AG20443 (cell line): ENCODE measurements around the gene LRP11.
"Not testable (repeated sequence)": the region's sequence is repeated elsewhere in the genome, so short reads cannot be mapped to it uniquely, and the experiment has no call there.

Source experiments
- DNase-seq: peaks from one replicate; pipeline ENCODE4 v3.0.0; 2012; ENCODE audit warnings: low spot score, mixed read lengths

LRP11 gene

GRCh38 chr6:149863698-149864577, at the start of gene LRP11:
Gene LRP11 (minus strand): TSS chr6:149864359. CDS start chr6:149864020, 339 bp downstream.
- peak; percentile 95 for DNase-seq

- no peak for DNase-seq
Observed at GRCh38 chr6:149913540-149914240, 49.5 kb upstream of the LRP11 start.

DNA sequence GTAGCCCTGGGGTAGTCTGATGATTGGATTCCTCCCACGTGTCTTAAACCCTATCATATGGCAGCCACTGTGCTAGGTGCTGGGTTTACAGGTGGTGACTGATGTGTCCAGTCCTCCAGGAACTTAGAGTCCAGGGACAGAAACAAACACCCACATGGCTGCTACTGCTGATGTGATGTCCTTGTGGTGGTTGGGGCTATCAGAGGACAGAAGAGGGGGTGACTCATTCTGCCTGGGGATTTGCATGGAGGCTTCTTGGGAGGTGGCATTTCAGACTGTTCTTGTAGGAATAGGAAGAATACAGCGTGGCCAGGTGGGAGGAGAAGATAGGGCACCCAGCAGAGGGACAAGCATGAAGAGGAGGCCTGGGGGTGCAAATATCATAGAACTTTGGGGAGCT, 48.9 kb upstream of the LRP11 start:
- DNase-seq: no peak

DNA sequence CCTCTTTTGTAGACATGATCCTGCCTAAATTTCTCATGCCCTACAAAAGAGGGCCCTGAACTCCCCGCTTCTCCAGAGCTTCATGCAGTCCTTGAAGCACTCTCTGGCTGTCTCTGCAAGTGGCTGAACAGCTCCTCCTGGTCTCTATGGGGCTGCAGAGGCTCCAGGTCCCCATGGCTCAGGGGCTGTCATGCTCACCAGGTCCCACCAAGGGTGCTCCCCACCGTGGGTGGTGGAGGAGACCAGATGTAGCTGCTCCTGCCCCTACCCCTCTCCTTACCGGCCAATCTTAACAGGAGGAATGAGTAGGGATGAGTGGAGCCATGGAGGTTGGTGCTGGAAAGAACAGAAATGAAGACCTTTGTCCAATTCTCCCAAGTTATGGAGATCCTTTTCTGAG, 48.5 kb upstream of the LRP11 start:
- not testable (repeated sequence) for DNase-seq

DNA sequence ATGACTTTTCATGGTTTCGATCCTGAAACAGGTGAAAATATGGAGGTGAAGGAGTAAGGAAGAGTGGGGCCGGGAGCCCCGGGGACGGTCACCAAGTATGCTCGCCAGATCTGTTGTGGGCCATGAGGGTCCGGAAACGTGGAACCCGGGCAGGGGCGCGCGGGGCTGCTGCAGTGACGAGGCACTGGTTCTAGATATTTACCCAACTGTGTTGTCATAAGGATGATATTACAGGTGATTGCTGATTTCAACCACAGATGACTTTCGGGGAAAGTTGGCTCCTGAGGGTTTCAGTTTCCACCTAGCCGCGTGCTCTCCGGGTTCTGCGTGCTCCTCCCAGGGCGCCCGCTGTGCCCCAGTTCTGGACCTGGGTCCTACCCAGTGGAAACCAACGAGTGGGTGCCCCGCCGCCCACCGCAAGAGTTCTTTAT, 46.6 kb upstream of the LRP11 start:
- DNase-seq: no peak

DNA sequence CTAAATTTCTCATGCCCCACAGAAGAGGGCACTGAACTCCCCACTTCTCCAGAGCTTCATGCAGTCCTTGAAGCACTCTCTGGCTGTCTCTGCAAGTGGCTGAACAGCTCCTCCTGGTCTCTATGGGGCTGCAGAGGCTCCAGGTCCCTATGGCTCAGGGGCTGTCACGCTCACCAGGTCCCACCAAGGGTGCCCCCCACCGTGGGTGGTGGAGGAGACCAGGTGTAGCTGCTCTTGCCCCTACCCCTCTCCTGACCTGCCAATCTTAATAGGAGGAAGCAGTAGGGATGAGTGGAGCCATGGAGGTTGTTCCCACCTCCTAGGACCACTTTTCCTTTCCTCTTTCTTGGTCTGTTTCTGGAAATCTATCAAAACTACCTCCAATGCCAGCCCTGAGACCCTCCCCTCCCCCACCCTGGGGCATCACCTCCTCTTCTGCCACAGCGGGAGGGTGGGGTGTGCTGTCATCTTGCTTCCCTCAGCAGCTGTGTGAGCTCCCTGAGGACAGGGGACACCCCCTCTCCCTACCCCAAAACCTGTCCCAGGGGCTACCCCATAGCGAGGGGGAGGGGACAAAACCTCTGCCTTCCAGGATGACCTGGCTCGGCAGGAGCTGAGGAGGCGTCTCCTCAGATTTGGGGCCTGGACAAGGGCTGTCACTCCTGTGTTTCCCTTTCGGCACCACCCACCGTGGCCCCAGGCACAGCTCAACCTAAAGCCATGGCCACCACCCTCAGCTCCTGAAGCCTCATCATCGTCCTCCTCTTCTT, 45.7 kb upstream of the LRP11 start:
- DNase-seq: no peak

DNA sequence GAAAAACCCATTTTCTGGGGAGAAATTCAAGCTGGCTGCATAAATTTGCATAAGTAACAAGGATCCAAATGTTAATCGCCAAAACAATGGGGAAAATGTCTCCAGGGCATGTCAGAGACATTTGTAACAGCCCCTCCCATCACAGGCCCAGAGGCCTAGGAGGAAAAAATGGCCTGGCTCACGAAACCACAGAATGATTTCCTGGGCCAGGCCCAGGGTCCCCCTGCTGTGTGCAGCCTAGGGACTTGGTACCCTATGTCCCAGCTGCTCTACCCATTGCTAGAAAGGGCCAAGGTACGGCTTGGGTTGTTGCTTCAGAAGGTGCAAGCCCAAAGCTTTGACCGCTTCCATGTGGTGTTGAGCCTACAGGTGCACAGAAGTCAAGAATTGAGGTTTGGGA, 44.3 kb upstream of the LRP11 start:
- not testable (repeated sequence) for DNase-seq

GRCh38 chr6:149907317-149907716, 43.2 kb upstream of the LRP11 start:
- DNase-seq: no peak

GRCh38 chr6:149906405-149906804, 42.2 kb upstream of the LRP11 start:
- DNase-seq: no peak

- no peak for DNase-seq
Observed at GRCh38 chr6:149905911-149906371, 41.8 kb upstream of the LRP11 start.

DNA sequence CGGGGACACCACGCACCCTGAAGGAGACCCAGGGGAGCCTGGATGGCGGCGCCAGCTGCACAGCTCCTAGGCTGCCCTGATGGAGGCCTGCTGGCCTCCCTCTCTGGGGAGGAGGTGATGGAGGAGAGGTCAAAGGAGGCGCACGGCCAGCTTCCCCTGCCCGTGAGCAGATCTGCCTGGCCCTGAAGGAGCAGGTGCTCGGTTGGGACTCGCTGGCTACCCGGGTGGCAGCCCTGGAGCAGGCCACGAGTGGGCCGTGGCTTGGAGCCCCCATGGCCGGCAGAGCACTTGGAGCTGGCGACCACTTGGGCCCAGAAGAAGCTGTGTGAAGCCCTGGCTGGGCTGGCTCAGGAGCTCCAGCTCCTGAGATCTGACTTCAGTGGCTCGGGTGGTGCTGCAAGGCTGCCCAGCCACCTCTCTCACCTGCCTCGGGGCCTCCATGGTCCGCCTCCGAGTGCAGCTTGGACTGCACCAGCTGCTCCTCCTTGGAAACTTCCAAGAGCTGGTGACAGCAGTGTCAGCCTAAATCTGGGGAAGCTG, 41.3 kb upstream of the LRP11 start:
- no peak for DNase-seq

DNA sequence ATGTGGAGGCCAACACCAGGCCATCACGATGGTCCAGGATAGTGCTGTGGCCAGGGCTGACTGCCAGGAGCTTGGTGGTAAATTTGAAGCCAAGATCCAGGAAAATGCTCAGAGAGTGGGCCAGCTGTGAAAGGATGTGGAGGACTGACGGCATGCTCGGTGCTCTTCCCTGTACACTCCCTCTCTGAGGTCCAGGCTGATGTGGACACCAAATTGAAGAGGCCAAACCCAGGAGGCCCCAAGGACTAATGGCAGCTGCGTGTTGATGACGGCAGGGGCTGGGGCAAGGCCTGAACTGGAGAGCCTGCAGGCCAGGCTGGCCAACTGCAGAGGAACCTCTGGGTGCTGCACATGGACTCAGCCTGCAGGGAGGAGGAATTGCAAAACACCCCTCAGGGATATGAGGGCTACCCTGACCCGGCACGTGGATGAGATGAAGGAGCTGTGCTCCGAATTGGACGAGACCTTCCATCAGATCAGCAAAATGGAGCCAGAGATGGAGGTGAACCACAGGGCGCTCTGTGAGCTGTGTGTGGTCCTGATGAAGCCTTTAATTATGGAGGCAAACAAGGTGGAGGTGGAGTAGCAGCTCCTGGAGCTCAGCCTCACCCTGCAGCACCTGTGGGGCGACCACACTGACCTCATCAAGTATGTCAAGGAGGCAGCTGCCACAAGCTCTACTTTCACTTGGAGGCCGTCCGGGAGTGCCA, 40.7 kb upstream of the LRP11 start:
- DNase-seq: no peak

GRCh38 chr6:149903938-149904611, 39.9 kb upstream of the LRP11 start:
- no peak for DNase-seq

DNA sequence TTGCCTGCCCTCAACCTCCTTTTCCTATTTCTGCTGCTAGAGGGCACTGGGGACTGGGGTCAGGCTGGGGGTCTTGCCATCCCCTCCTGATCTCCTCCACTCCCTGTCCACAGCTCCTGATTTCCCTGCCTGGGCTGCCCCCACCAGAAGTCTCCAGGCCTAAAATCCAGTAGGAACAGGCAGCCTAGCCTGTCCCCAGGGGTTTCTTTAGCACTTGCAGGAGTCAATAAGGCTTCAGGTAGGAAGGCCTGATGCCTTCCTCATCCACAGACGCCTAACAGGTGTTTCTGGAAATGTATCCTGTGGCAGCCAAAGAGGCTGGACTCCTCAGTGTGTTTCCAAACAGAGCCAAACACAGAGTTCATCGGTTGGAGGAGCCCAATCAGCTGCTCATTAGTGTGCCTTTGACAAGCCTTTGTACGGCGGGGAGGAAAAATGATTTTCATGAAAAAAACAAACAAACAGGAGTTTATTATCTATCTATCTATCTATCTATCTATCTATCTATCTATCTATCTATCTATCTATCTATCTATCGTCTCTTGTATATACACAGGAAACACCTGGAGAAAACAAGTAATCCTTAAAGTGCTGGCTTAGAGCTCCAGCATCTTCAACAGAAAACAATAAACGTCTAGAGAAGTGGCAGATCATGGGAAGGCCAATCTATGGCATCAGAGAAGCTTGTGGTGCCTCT, 37.4 kb upstream of the LRP11 start:
- DNase-seq: no peak

GRCh38 chr6:149900620-149901443, 36.7 kb upstream of the LRP11 start:
- no peak for DNase-seq

- no peak for DNase-seq
Observed at GRCh38 chr6:149899926-149900619, 35.9 kb upstream of the LRP11 start.

DNA sequence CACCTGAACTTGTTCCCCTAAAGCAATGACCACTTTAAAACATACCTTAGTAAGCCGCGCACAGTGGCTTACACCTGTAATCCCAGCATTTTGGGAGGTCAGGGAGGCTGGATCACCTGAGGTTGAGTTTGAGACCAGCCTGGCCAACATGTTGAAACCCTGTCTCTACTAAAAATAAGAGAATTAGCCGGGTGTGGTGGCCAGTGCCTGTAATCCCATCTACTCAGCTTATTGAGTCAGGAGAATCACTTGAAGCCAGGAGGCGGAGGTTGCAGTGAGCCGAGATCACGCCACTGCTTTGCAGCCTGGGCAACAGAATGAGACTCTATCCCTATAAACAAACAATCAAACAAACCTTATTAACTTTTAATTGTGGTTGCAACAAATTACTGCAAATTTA, 35.3 kb upstream of the LRP11 start:
- no peak for DNase-seq

- DNase-seq: no peak
Observed at GRCh38 chr6:149898966-149899365, 34.8 kb upstream of the LRP11 start.
